Stomach (tissue), 9 donors: ENCODE measurements around the gene PRKAR2B. TPM values are rescaled to one million over a fixed set of nuclear protein-coding genes. Genes with fewer than 3 reads are reported as not detected.

Experiments used
- DNase-seq, 2 donors: peaks; one replicate each; pipeline versions ENCODE4 v3.0.0 to v3.0.0-alpha.2; 2013 to 2019
- H3K27ac ChIP-seq, 5 donors: fragments of 200-600 bp in 4 of 5; sonication (generic) in 4 of 5; one replicate each; pipeline ENCODE4 v1.5.1; 2013 to 2019; ENCODE audit warnings: mild to moderate bottlenecking in 1 of 5, moderate library complexity in 1 of 5
- H3K27me3 ChIP-seq, 3 donors: fragments of 200-600 bp; sonication (generic); one replicate each; pipeline ENCODE4 v1.5.1; 2017 to 2019; ENCODE audit warnings: mixed run types in 1 of 3
- H3K36me3 ChIP-seq, 4 donors: fragments of 200-600 bp; sonication (generic); 1 replicate in 3 of 4; 2 replicates in 1 of 4; pipeline ENCODE4 v1.5.1; 2016 to 2019
- H3K4me1 ChIP-seq, 4 donors: fragments of 200-600 bp; sonication (generic); one replicate each; pipeline ENCODE4 v1.5.1; 2016 to 2019
- H3K4me3 ChIP-seq, 4 donors: fragments of 200-600 bp; sonication (generic) in 3 of 4; one replicate each; pipeline ENCODE4 v1.5.1; 2016 to 2019; ENCODE audit warnings: mild to moderate bottlenecking in 1 of 4
- H3K9me3 ChIP-seq, 4 donors: fragments of 200-600 bp; sonication (generic); one replicate each; pipeline ENCODE4 v1.5.1; 2016 to 2019
- CTCF ChIP-seq, 7 experiments: fragments of 450-650 bp in 4 of 7; fragments of 200-600 bp in 3 of 7; sonication (generic) in 3 of 7; IDR thresholded peaks; one replicate each; pipeline ENCODE4 v1.5.1; 2016 to 2019; ENCODE audit warnings: antibody characterized with exemption in 7 of 7, control low read depth in 2 of 7, mild to moderate bottlenecking in 1 of 7
- EP300 ChIP-seq: sonication (generic); formaldehyde crosslinking; IDR thresholded peaks from one replicate; pipeline ENCODE4 v1.6.1; 2017; ENCODE audit warnings: antibody characterized with exemption
- POLR2A ChIP-seq, 4 donors: fragments of 450-650 bp; IDR thresholded peaks; one replicate each; pipeline ENCODE4 v1.6.1; 2016; ENCODE audit warnings: antibody characterized with exemption in 4 of 4, control low read depth in 2 of 4, mild to moderate bottlenecking in 1 of 4, moderate library complexity in 1 of 4
- POLR2AphosphoS5 ChIP-seq, 3 donors: sonication (generic); formaldehyde crosslinking; IDR thresholded peaks; one replicate each; pipeline ENCODE4 v1.6.1; 2016; ENCODE audit warnings: antibody characterized with exemption in 3 of 3
- WGBS, 5 donors: extraction: QIAGEN DNeasy Blood & Tissue Kit in 3 of 5; methylation state at CpG; one replicate each; pipeline versions ENCODE4 v1.1.5 to v1.1.7; 2013 to 2018; 5-methylcytosine and 5-hydroxymethylcytosine counted together
- intact Hi-C: fragments of 100-400 bp; cut with DNase I; formaldehyde crosslinking; loops from one replicate; pipeline ENCODE4 v1.15.1; 2023; ENCODE audit warnings: low total_unique reads
- polyA plus RNA-seq, 3 donors: library from polyadenylated mRNA; stranded (reverse); fragments of 200-250 nt; gene quantifications; one replicate each; pipeline ENCODE4 v1.2.3, GENCODE V29; 2013
- total RNA-seq, 5 donors: library from RNA; depleted of rRNA; stranded (reverse); fragments of >200 nt; gene quantifications; one replicate each; pipeline versions ENCODE4 v1.1.0 to v1.2.3, GENCODE V29; 2014 to 2016
- donor health status: healthy with polysubstance abuse.
- donor health status: Bipolar disorder and iron deficiency.
- donor health status: healthy.

PRKAR2B gene
- total and polyA plus RNA-seq, 8 donors, result 4.7 to 39.6 (median 15.2) TPM

GRCh38 chr7:107029061-107029763 is 15.3 kb upstream of the PRKAR2B start:
- Histone ChIP-seq H3K4me1 (no peaks in the 10 kb centered on the region), H3K27me3 (no peaks in the 10 kb centered on the region), H3K36me3 (no peaks in the 10 kb centered on the region), H3K4me3 (no peak overlapping the region), H3K27ac (no peak overlapping the region), H3K9me3 (no peaks in the 10 kb centered on the region)
- WGBS, 5 donors, result 22 to 58% (median 48%) methylated on average over 5 of the region's 5 CpGs
- no peak for TF ChIP-seq EP300
- TF ChIP-seq CTCF (IDR thresholded peaks at IDR 0.05), result no peak
- TF ChIP-seq POLR2AphosphoS5 (IDR thresholded peaks at IDR 0.05), result no peak
- TF ChIP-seq POLR2A (IDR thresholded peaks at IDR 0.05), result no peak
- intact Hi-C loops, result no loop called here
- no peak for DNase-seq

GRCh38 chr7:107029764-107030286 is 14.7 kb upstream of the PRKAR2B start:
- Histone ChIP-seq H3K4me1 (no peaks in the 10 kb centered on the region), H3K27me3 (no peaks in the 10 kb centered on the region), H3K27ac (no peak overlapping the region), H3K36me3 (no peaks in the 10 kb centered on the region), H3K4me3 (no peak overlapping the region), H3K9me3 (no peaks in the 10 kb centered on the region)
- WGBS, 5 donors, result 39 to 63% (median 49%) methylated on average over 4 of the region's 4 CpGs
- no peak for TF ChIP-seq CTCF (IDR thresholded peaks at IDR 0.05)
- no peak for TF ChIP-seq POLR2A (IDR thresholded peaks at IDR 0.05)
- no peak for TF ChIP-seq EP300
- TF ChIP-seq POLR2AphosphoS5 (IDR thresholded peaks at IDR 0.05), result no peak
- DNase-seq, result no peak
- intact Hi-C loops, result no loop called here

- Histone ChIP-seq H3K27me3 (no peaks in the 10 kb centered on the region), H3K4me3 (no peak overlapping the region), H3K36me3 (no peaks in the 10 kb centered on the region), H3K4me1 (no peaks in the 10 kb centered on the region), H3K9me3 (no peaks in the 10 kb centered on the region), H3K27ac (no peak overlapping the region)
- DNase-seq, result no peak
- 89 to 95% (median 91%) methylated on average over 2 of the region's 2 CpGs for WGBS, 5 donors
- TF ChIP-seq EP300 (no peak), CTCF (IDR thresholded peaks at IDR 0.05) (no peak), POLR2A (IDR thresholded peaks at IDR 0.05) (no peak), POLR2AphosphoS5 (IDR thresholded peaks at IDR 0.05) (no peak)
- intact Hi-C loops, result no loop called here
Measured at GRCh38 chr7:107032050-107032449, 12.5 kb upstream of the PRKAR2B start.

GRCh38 chr7:107032720-107033438 is 11.6 kb upstream of the PRKAR2B start:
- Histone ChIP-seq H3K36me3 (no peaks in the 10 kb centered on the region), H3K4me1 (no peaks in the 10 kb centered on the region), H3K27ac (no peak overlapping the region), H3K9me3 (no peaks in the 10 kb centered on the region), H3K4me3 (no peak overlapping the region), H3K27me3 (no peaks in the 10 kb centered on the region)
- intact Hi-C loops, result no loop called here
- TF ChIP-seq EP300 (no peak), CTCF (IDR thresholded peaks at IDR 0.05) (no peak), POLR2A (IDR thresholded peaks at IDR 0.05) (no peak), POLR2AphosphoS5 (IDR thresholded peaks at IDR 0.05) (no peak)
- WGBS, 5 donors, result 90 to 93% (median 92%) methylated on average over 8 of the region's 8 CpGs
- no peak for DNase-seq
